T-helper 1 cell treated with Interleukin-12 subunit alpha and Interleukin-12 subunit beta and Interleukin-4 antibody, amounts not matched to agents 30 μg/mL and 1 μg/mL, for 36 hours (primary cell): Measurements from ENCODE around the gene SLC34A1.
A peak's percentile ranks its signal among the peaks of the same experiment; 100 is the strongest.

ENCODE experiments used
- H3K27ac Mint-ChIP-seq: one replicate; pipeline ENCODE4 v1.8.0; 2021; ENCODE audit warnings: mild to moderate bottlenecking, mixed read lengths
- H3K27me3 Mint-ChIP-seq: one replicate; pipeline ENCODE4 v1.8.0; 2021; ENCODE audit warnings: low read depth, mixed read lengths
- H3K36me3 Mint-ChIP-seq: one replicate; pipeline ENCODE4 v1.8.0; 2021; ENCODE audit warnings: low read depth, mixed read lengths
- H3K4me1 Mint-ChIP-seq: one replicate; pipeline ENCODE4 v1.8.0; 2021; ENCODE audit warnings: low read depth, mixed read lengths
- H3K4me3 Mint-ChIP-seq: one replicate; pipeline ENCODE4 v1.8.0; 2021; ENCODE audit warnings: mild to moderate bottlenecking, moderate library complexity, mixed read lengths
- H3K9me3 Mint-ChIP-seq: one replicate; pipeline ENCODE4 v1.8.0; 2021; ENCODE audit warnings: mixed read lengths

The SLC34A1 gene

GRCh38 chr5:177440990-177441780 lies 57.0 kb downstream of the SLC34A1 start:
- Mint-ChIP-seq H3K4me1 (peaks cover 35% of the 10 kb centered on the region), H3K27ac (peak overlapping the region; percentile 15), H3K36me3 (peaks cover 39% of the 10 kb centered on the region), H3K9me3 (no peaks in the 10 kb centered on the region), H3K27me3 (no peaks in the 10 kb centered on the region), H3K4me3 (no peak overlapping the region)

DNA sequence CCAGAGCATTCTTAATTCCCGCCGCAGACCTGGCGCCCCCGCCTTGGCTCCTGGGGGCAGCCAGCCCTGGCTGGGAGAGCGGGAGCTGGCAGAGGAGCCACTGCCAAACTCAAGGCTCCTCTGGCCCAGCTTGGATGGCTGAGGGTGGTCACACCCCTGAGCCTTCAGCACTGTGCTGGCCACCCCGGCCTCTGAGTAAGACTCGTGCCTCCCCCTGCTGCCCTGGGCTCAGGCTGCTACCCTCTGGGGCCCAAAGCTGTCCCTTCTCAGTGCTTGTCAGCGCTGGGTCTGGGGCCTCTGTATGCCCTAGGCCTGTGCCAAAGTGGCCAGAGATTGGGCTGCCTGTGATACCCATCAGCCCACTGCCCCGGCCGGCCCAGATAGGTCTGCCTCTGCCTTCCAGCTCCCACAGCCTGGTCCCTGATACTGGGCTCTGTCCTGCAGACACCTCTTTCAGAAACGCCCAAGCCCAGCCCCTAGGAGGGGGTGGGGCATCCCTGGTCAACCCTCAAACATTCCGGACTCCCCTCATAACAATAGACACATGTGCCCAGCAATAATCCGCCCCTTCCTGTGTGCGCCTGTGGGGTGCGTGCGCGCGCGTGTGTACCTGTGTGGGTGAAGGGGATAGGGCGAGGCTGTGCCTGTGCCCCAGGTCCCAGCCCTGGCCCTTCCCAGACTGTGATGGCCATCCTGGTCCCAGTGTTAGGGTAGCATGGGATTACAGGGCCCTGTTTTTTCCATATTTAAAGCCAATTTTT lies 58.0 kb downstream of the SLC34A1 start:
- Mint-ChIP-seq H3K9me3 (no peaks in the 10 kb centered on the region), H3K4me1 (peaks cover 33% of the 10 kb centered on the region), H3K27me3 (no peaks in the 10 kb centered on the region), H3K4me3 (no peak overlapping the region), H3K36me3 (peaks cover 33% of the 10 kb centered on the region), H3K27ac (no peak overlapping the region)

DNA sequence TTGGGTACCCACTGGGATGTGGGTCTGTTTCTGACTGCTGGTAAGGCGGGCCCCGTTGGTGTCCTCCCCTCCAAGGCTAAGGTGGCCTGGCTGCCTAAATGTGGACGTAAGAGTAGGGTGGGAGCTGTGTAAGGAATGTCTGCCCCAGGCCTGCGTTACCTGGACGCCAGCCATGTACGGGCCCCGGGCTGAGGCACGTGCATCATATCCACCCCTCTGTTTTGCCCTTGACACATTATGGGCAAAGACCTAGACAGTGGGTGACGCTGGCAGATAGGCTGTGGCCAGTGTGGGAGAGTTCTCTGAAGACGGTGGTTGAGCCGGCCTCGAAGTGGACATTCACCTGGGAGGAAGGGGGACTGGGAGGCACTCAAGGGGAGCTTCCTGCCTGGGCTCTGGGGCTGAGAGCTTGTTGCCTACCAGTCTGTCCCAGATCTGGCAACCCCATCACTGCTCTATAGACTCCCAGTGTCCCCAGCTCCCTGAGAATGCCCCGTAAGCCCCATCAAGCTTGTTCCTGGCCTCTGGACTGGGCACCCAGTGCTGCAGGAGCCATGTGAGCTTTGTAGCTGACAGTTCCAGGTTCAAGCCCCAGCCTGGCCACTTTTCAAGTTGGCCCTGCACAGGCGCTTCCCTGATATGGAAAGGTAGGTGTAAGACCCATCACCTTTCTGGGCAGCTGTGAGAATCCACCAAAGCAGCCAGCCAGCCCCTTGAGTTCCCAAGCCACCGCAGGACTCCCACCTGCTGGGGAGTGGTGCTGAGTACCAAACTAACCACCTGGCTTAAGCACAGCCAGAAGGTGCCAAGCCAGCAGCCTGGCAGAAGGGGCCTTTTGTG lies 59.1 kb downstream of the SLC34A1 start:
- no peak overlapping the region for H3K27ac Mint-ChIP-seq
- H3K27me3 Mint-ChIP-seq: peaks cover 7% of the 10 kb centered on the region
- H3K4me3 Mint-ChIP-seq: no peak overlapping the region
- H3K36me3 Mint-ChIP-seq: peaks cover 23% of the 10 kb centered on the region
- H3K9me3 Mint-ChIP-seq: no peaks in the 10 kb centered on the region
- peaks cover 33% of the 10 kb centered on the region for H3K4me1 Mint-ChIP-seq

GRCh38 chr5:177444106-177445051 lies 60.1 kb downstream of the SLC34A1 start:
- peaks cover 20% of the 10 kb centered on the region for H3K36me3 Mint-ChIP-seq
- peak overlapping the region; percentile 87 for H3K27ac Mint-ChIP-seq
- H3K27me3 Mint-ChIP-seq: peaks cover 15% of the 10 kb centered on the region
- H3K9me3 Mint-ChIP-seq: no peaks in the 10 kb centered on the region
- peaks cover 36% of the 10 kb centered on the region for H3K4me1 Mint-ChIP-seq
- H3K4me3 Mint-ChIP-seq: peak overlapping the region; percentile 66

DNA sequence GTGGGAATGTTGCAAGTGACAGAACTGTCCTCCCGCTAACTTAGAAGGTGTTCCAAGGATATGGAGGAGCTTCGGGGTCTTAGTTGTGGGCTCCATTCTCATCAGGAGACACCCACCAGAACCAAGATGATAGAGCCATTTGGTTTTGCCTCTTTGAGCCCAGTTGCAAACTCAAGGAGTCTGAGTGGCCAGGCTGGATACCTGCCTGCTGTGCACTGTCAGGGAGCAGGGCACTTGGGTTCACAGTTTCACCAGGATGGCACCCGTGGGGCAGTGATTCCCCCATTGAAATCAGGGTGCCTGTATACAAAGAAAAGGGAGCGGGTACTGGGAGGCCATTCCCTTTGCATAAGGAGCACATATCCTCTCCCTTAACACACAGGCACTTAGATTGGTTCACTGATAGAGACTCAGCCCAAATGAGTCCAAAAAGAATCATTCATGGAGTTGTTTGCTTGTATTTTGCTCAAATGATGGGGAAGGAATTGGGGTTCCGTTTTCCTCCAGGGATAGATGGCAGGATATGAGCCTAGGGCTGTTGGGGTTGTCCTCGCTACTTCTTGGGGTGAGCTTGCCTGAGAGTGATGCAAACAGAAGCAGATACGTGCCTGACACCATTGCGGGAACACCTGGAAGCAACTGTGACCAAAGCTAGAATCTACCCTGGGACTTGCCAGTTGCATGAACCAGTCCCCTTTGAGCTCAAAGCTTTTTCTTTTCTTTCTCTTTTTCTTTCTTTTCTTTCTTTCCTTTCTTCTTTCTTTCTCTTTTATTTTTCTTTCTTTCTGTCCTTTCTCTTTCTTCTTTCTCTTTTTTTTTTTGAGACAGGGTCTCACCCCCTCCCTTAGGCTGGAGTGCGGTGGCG lies 61.0 kb downstream of the SLC34A1 start:
- no peaks in the 10 kb centered on the region for H3K9me3 Mint-ChIP-seq

DNA sequence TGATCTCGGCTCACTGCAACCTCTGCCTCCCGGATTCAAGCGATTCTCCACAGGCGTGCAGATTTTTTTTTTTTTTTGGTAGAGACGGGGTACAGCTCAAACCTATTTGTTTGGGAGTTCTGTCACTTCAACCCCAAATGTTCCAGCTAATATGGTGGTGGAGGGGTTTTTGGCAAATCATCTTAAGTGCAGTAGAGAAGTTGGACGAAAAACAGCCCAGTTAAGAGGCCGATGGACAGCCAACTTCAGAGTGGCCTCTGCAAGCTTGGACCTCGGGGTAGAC lies 61.6 kb downstream of the SLC34A1 start:
- peak overlapping the region; percentile 87 for H3K27ac Mint-ChIP-seq
- peak overlapping the region; percentile 78 for H3K4me3 Mint-ChIP-seq
- no peaks in the 10 kb centered on the region for H3K9me3 Mint-ChIP-seq
- peaks cover 34% of the 10 kb centered on the region for H3K4me1 Mint-ChIP-seq
- H3K27me3 Mint-ChIP-seq: peaks cover 18% of the 10 kb centered on the region
- peaks cover 14% of the 10 kb centered on the region for H3K36me3 Mint-ChIP-seq

More for the DNA sequence above, 61.0 kb downstream of the SLC34A1 start:
- H3K4me3 Mint-ChIP-seq: peak overlapping the region; percentile 78
- peaks cover 15% of the 10 kb centered on the region for H3K27me3 Mint-ChIP-seq
- H3K4me1 Mint-ChIP-seq: peaks cover 34% of the 10 kb centered on the region
- H3K36me3 Mint-ChIP-seq: peaks cover 14% of the 10 kb centered on the region
- H3K27ac Mint-ChIP-seq: peak overlapping the region; percentile 87

DNA sequence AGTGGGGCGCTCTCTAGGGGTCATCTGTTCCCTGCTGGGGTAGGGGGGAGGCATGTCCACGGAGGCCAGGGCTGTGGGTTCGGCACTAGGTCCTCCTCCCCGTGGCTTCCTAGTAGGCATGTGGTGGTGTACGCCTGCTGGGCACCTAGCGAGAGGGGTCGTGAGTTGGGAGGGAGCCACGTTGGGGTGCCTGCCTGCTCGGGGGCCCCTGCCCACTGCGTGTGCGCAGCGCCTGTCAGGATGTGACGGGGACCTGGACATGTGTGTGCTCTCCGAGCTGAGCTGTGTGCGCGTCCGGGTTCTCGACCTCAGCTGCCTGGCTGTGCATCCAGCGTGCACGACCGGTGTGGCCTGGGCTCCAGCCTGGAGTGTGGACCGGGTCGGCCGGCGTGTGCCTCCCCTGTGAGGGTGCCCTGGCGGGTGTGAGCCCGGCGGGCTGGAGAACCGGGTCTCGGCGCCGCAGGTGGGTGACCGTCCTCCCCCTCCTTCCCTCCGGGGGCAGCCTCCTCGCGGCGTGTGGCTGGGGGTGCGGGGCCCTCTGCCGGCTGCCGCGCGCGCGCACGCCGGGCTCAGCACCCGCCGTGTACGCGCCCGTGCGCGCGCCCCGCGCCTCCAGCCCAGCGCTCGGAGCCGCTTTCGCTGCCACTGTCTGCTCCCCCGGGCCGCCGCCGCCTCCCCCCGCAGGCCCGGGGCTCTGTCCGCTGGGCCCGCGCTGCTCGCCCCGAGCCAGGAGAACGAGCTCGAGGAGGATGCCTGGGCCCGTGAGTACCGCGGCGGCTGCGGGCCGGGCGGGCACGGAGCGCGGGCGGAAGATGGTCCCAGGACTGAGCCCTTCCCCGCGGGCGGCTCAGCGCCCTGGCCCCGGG lies 62.2 kb downstream of the SLC34A1 start, which contains the start of gene PRR7:
TSS of gene PRR7 (plus strand) at position 615 of the 866 bp plus-strand sequence. CDS start 8,254 bp downstream, outside the sequence.
- peaks cover 19% of the 10 kb centered on the region for H3K27me3 Mint-ChIP-seq
- peaks cover 12% of the 10 kb centered on the region for H3K36me3 Mint-ChIP-seq
- H3K9me3 Mint-ChIP-seq: no peaks in the 10 kb centered on the region
- H3K4me1 Mint-ChIP-seq: peaks cover 34% of the 10 kb centered on the region
- H3K27ac Mint-ChIP-seq: peak within 1 kb of the TSS; percentile 87
- H3K4me3 Mint-ChIP-seq: peak within 1 kb of the TSS; percentile 78

- no peak overlapping the region for H3K27ac Mint-ChIP-seq
- peaks cover 24% of the 10 kb centered on the region for H3K27me3 Mint-ChIP-seq
- no peak overlapping the region for H3K4me3 Mint-ChIP-seq
Observed at GRCh38 chr5:177447066-177447610, 62.9 kb downstream of the SLC34A1 start.

GRCh38 chr5:177447611-177448243 lies 63.5 kb downstream of the SLC34A1 start:
- H3K9me3 Mint-ChIP-seq: no peaks in the 10 kb centered on the region
- H3K27me3 Mint-ChIP-seq: peaks cover 26% of the 10 kb centered on the region
- H3K4me1 Mint-ChIP-seq: peaks cover 34% of the 10 kb centered on the region
- peak overlapping the region; percentile 51 for H3K4me3 Mint-ChIP-seq
- peak overlapping the region; percentile 41 for H3K27ac Mint-ChIP-seq
- H3K36me3 Mint-ChIP-seq: peaks cover 4% of the 10 kb centered on the region

More at GRCh38 chr5:177447066-177447610, 62.9 kb downstream of the SLC34A1 start:
- Mint-ChIP-seq H3K36me3 (peaks cover 8% of the 10 kb centered on the region), H3K9me3 (no peaks in the 10 kb centered on the region), H3K4me1 (peaks cover 34% of the 10 kb centered on the region)
